Suprapubic skin (tissue), 4 donors: ENCODE data around the gene SLCO6A1.

Experiments used
- CTCF ChIP-seq, 2 donors: fragments of 200-600 bp in 1 of 2; fragments of 450-650 bp in 1 of 2; sonication (generic) in 1 of 2; IDR thresholded peaks; one replicate each; pipeline ENCODE4 v1.5.1; 2016 to 2019; ENCODE audit warnings: antibody characterized with exemption in 2 of 2, mild to moderate bottlenecking in 1 of 2, moderate library complexity in 1 of 2
- EP300 ChIP-seq: sonication (generic); formaldehyde crosslinking; IDR thresholded peaks from one replicate; pipeline ENCODE4 v1.6.1; 2017; ENCODE audit warnings: antibody characterized with exemption
- POLR2A ChIP-seq, 2 donors: fragments of 450-650 bp; IDR thresholded peaks; one replicate each; pipeline ENCODE4 v1.6.1; 2017; ENCODE audit warnings: antibody characterized with exemption in 2 of 2, mild to moderate bottlenecking in 2 of 2, moderate library complexity in 2 of 2
- POLR2AphosphoS5 ChIP-seq, 3 donors: sonication (generic); formaldehyde crosslinking; IDR thresholded peaks; one replicate each; pipeline ENCODE4 v1.6.1; 2017; ENCODE audit warnings: antibody characterized with exemption in 3 of 3

- no peak for TF ChIP-seq CTCF (IDR thresholded peaks at IDR 0.05)
- TF ChIP-seq EP300: no peak
- no peak for TF ChIP-seq POLR2A (IDR thresholded peaks at IDR 0.05)
- TF ChIP-seq POLR2AphosphoS5 (IDR thresholded peaks at IDR 0.05): no peak
Observed at GRCh38 chr5:102375272-102375671, 123.5 kb downstream of the SLCO6A1 start.
